HG03520 (cell line): ENCODE results near the gene EML6.
"Not testable (repeated sequence)": the region's sequence is repeated elsewhere in the genome, so short reads cannot be mapped to it uniquely, and the experiment has no call there.

Source experiments
- ATAC-seq: cut with Tn5 transposase; IDR thresholded peaks from one replicate; pipeline ENCODE4 v1.9.1; 2021; ENCODE audit warnings: mild to moderate bottlenecking, moderate library complexity; ENCODE audit not compliant: unreplicated experiment

EML6 gene

GRCh38 chr2:54839461-54840255, 116.2 kb downstream of the EML6 start:
- no peak for ATAC-seq

GRCh38 chr2:54840559-54841468, 117.4 kb downstream of the EML6 start:
- ATAC-seq = no peak

DNA sequence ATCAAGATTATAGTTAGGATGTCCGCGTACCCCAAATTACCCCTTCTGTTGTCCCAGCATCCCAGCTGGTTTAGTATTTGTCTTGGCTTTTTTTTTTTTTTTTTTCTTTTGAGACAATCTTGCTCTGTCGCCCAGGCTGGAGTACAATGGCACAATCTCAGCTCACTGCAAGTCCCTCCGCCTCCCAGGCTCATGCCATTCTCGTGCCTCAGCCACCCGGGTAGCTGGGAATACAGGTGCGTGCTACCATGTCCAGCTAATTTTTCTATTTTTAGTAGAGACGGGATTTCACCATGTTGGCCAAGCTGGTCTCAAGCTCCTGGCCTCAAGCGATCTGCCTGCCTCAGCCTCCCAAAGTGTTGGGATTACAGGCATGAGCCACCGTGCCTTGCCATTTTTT, 118.0 kb downstream of the EML6 start:
- ATAC-seq = not testable (repeated sequence)

GRCh38 chr2:54845094-54845493, 121.6 kb downstream of the EML6 start:
- no peak for ATAC-seq

GRCh38 chr2:54845514-54845913, 122.1 kb downstream of the EML6 start:
- no peak for ATAC-seq

GRCh38 chr2:54850171-54851122, 127.0 kb downstream of the EML6 start:
- ATAC-seq = no peak

DNA sequence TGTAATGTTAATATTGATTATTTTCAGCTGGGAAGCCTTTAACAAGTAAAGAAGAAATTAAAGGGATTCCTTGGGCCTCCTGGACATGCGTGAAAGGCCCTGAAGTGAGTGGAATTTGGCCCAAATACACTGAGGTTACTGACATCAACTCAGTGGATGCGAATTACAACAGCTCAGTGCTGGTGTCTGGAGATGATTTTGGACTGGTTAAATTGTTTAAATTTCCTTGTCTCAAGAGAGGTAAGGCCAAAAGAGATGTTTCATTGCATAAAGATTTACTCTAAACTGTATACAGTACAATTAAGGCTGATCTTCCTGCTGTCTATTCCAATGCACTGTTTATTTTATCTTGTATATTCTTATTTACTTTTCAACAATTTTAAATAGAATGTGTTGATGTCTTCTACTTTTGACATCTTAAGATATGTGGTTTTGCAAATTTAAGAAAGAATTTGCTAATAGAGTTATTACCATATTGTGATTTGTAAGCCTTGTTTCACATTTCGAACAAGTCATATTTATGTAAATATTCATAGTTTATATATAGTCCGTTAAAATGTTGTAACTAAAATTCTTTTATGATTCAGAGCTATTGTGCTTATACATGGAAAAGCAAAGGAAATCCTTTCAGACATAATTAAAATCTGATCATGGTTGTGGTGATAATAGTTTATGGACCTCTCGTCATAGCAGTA, 130.3 kb downstream of the EML6 start:
- ATAC-seq = no peak

GRCh38 chr2:54855434-54855833, 132.0 kb downstream of the EML6 start:
- ATAC-seq = no peak

- no peak for ATAC-seq
These were observed 134.7 kb downstream of the EML6 start for GRCh38 chr2:54858021-54858681.

- no peak for ATAC-seq
These were observed 136.0 kb downstream of the EML6 start for GRCh38 chr2:54859416-54859815.

DNA sequence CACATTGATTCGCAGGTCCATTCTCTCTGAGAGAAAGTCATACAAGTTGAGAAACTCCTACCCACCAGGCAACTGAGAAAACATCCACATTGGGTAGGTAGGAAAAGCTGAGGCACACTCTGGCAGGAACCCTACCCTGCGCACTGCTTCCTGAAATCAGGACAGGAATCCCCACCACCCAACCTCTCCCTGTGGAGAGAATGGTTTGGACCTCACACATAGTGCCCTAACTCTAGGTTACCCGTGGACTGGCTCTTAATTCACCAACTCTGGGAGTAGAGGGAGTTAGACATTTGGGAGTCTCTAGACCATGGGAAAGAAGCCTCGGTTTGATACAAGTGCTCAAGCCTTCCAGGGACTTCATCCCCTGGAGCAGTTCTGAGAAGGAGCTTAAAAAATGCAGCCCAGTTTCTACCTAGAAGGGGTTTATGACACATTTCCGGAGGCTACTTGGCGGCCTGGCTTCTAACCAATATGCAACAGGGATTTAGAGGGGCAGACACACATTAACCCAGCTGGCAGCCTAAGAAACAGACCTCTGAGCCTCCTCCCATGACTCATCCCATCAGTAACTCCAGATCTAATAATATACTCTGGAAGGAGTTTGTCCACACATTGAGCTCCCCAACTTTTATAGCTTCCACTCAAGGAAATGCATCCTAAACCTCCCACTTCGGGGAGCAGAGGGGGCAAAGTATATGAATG, 136.7 kb downstream of the EML6 start:
- no peak for ATAC-seq

- no peak for ATAC-seq
These were observed 138.8 kb downstream of the EML6 start for GRCh38 chr2:54862229-54862628.

DNA sequence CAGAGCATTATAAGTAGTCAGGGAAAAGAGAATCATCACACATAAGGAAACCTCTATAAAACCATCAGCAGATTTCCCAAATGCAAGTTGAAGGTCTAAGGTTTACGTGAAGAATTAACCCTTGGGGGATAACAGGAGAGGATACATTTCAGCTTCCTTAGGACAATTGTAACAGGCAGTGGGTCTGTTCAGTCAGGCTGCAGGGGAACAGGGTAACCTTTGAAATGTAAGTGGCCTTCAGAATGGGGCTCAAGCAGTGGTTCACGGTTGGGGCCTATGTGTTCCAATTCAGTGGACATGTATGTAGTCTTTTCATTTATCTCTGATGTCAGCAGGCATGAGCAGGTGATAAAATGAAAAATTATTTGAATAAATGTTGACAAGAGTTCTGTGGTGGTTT, 139.3 kb downstream of the EML6 start:
- ATAC-seq = no peak

GRCh38 chr2:54863660-54864059, 140.2 kb downstream of the EML6 start:
- ATAC-seq = no peak

GRCh38 chr2:54864096-54864495, 140.6 kb downstream of the EML6 start:
- ATAC-seq = no peak

DNA sequence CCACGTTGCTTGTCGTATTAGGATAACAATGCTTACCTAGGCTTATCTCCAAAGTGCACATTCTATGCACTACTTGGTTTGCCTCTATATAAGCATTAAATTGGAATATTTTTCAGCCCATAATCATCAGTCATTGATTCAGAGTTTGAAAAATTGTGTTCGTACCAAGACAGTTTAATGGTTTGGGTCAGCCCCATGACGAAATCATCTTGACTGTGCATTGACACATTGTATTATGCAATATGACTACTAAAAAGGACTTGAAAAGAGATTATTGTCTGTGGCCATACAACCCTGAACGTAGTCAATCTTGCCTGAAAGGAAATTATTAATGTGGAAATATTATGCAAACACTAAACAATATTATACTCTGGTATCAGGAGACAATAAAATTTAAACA, 141.3 kb downstream of the EML6 start:
- no peak for ATAC-seq

DNA sequence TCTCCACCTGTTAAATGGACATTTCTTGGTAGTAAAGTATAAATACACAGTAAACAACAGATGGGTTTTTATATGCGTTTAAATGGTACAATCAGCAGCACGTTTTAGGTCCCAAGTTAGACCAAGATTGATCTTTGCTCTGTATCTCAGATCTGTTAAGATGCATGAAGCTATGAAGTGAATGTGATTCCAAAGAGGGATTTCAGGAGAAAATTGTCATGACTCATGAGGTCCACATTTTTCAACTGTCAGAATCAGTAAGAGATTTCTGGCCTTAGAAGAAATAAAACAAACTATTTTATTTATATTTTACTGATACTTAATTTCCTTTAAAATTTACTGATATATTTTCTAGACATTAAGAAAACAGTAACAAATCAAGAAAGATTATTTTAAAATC, 142.7 kb downstream of the EML6 start:
- no peak for ATAC-seq

DNA sequence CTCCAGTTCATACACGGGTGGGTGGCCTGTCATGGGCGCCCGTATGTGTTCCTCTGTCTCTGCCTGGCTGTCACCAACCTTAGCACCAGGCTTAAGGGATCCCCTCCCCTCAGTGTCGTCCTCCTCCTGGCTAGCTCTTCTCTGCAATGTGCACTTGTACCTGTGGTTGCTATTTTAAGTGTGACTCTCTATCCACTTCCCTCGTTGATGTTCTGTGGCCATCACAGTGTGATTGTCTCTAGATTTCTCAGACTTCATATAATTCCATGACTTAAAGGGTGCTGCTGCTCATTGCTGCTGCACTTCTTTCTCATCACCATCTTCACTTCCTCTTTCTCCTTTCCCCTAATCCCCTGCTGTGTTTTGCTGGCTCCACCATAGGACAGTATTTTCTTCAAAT, 143.4 kb downstream of the EML6 start:
- peak; percentile 89 for ATAC-seq

GRCh38 chr2:54867457-54867856, 144.0 kb downstream of the EML6 start:
- ATAC-seq = peak; percentile 23
